GM23338 (cell line): ENCODE data around the gene TFAM. TPM values are rescaled to one million over a fixed set of nuclear protein-coding genes. Genes with fewer than 3 reads are reported as not detected.

ENCODE experiments used
- ATAC-seq: fragments of 200-7000 bp; cut with Tn5 transposase; 3 replicates; pipeline ENCODE4 v1.9.1; 2020
- DNase-seq: peaks from one replicate; pipeline ENCODE4 v3.0.0-alpha.2; 2015; ENCODE audit warnings: low spot score
- H2AFZ ChIP-seq: fragments of 200-600 bp; sonication (generic); 2 replicates; pipeline ENCODE4 v1.8.0; 2016; ENCODE audit warnings: antibody characterized with exemption, mild to moderate bottlenecking, moderate library complexity
- H3F3A ChIP-seq: fragments of 200-600 bp; sonication (generic); replicated peaks from 2 replicates; pipeline ENCODE4 v1.8.0; 2017; ENCODE audit warnings: antibody characterized with exemption, mixed run types, low read depth
- H3K27ac ChIP-seq: fragments of 200-600 bp; sonication (generic); 2 replicates; pipeline ENCODE4 v1.6.1; 2016; ENCODE audit warnings: low read depth
- H3K27me3 ChIP-seq: fragments of 200-600 bp; sonication (generic); 2 replicates; pipeline ENCODE4 v1.8.0; 2016; ENCODE audit warnings: mild to moderate bottlenecking, mixed run types, moderate library complexity; ENCODE audit not compliant: insufficient read depth
- H3K36me3 ChIP-seq: fragments of 200-600 bp; sonication (generic); 2 replicates; pipeline ENCODE4 v1.8.0; 2016; ENCODE audit warnings: mild to moderate bottlenecking; ENCODE audit not compliant: insufficient read depth
- H3K4me1 ChIP-seq: fragments of 200-600 bp; sonication (generic); 2 replicates; pipeline ENCODE4 v1.8.0; 2016; ENCODE audit warnings: mild to moderate bottlenecking, moderate library complexity; ENCODE audit not compliant: insufficient read depth
- H3K4me2 ChIP-seq: fragments of 200-600 bp; sonication (generic); 2 replicates; pipeline ENCODE4 v1.7.1; 2017; ENCODE audit warnings: mixed run types
- H3K4me3 ChIP-seq: fragments of 200-600 bp; sonication (generic); 2 replicates; pipeline ENCODE4 v1.6.1; 2016; ENCODE audit warnings: mixed run types
- H3K79me2 ChIP-seq: fragments of 200-600 bp; sonication (generic); replicated peaks from 2 replicates; pipeline ENCODE4 v1.8.0; 2017; ENCODE audit warnings: mild to moderate bottlenecking; ENCODE audit not compliant: insufficient read depth
- H3K9me2 ChIP-seq: fragments of 200-600 bp; sonication (generic); 2 replicates; pipeline ENCODE4 v1.8.0; 2017; ENCODE audit not compliant: insufficient read depth
- H4K20me1 ChIP-seq: fragments of 200-600 bp; sonication (generic); replicated peaks from 2 replicates; pipeline ENCODE4 v1.8.0; 2017; ENCODE audit warnings: mild to moderate bottlenecking; ENCODE audit not compliant: insufficient read depth
- H3K27ac Mint-ChIP-seq: 2 replicates; pipeline ENCODE4 v1.8.0; 2020; ENCODE audit warnings: inconsistent platforms, mild to moderate bottlenecking, moderate library complexity, mixed read lengths
- H3K27me3 Mint-ChIP-seq: 3 replicates; pipeline ENCODE4 v1.8.0; 2022; ENCODE audit warnings: low read depth, mild to moderate bottlenecking, moderate library complexity, mixed read lengths, inconsistent platforms; ENCODE audit not compliant: insufficient read depth, poor library complexity
- H3K36me3 Mint-ChIP-seq: 3 replicates; pipeline ENCODE4 v1.8.0; 2021; ENCODE audit warnings: low read depth, mild to moderate bottlenecking, inconsistent platforms, moderate library complexity, mixed read lengths
- H3K4me1 Mint-ChIP-seq: 3 replicates; pipeline ENCODE4 v1.8.0; 2020; ENCODE audit warnings: mild to moderate bottlenecking, inconsistent platforms, mixed read lengths
- H3K4me3 Mint-ChIP-seq: 3 replicates; pipeline ENCODE4 v1.8.0; 2021; ENCODE audit warnings: moderate library complexity, mild to moderate bottlenecking, inconsistent platforms, mixed read lengths
- H3K9me3 Mint-ChIP-seq: 3 replicates; pipeline ENCODE4 v1.8.0; 2020; ENCODE audit warnings: moderate library complexity, mild to moderate bottlenecking, inconsistent platforms, mixed read lengths
- EZH2 ChIP-seq: fragments of 200-600 bp; sonication (generic); IDR thresholded peaks from one replicate; pipeline ENCODE4 v1.8.0; 2017; ENCODE audit warnings: antibody characterized with exemption, mild to moderate bottlenecking, low read depth; ENCODE audit not compliant: unreplicated experiment
- EZH2phosphoT487 ChIP-seq: fragments of 200-600 bp; sonication (generic); IDR thresholded peaks from one replicate; pipeline ENCODE4 v1.8.1; 2018; ENCODE audit warnings: antibody characterized with exemption; ENCODE audit not compliant: unreplicated experiment
- JUNB ChIP-seq: IDR thresholded peaks from one replicate; pipeline ENCODE4 v1.6.1; 2016; ENCODE audit warnings: antibody characterized with exemption; ENCODE audit not compliant: unreplicated experiment
- STAT1 ChIP-seq: IDR thresholded peaks from one replicate; pipeline ENCODE4 v1.6.1; 2016; ENCODE audit warnings: antibody characterized with exemption; ENCODE audit not compliant: unreplicated experiment
- ZNF331 ChIP-seq: fragments of 250-450 bp; sonication (Bioruptor Pico); IDR thresholded peaks from 2 replicates; pipeline ENCODE4 v1.5.0; 2020; ENCODE audit warnings: low read depth, mild to moderate bottlenecking, moderate library complexity
- polyA plus RNA-seq: library from polyadenylated mRNA; unstranded; fragments of >200 nt; fragmentation: Nextera tagmentation; extraction: Ambion mirVana; gene quantifications from 2 replicates; pipeline ENCODE4 v1.2.1, GENCODE V29; 2016
- total RNA-seq: library from RNA; depleted of rRNA; stranded (reverse); fragments of >200 nt; shearing (Covaris generic); gene quantifications from 2 replicates; pipeline ENCODE4 v1.2.3, GENCODE V29; 2014
- TF ChIP-seq, protein P1 (sequence below): IDR thresholded peaks from 2 replicates; pipeline ENCODE4 v1.6.1; 2016; ENCODE audit warnings: antibody characterized with exemption
- TF ChIP-seq, protein P2 (sequence below), 2 experiments: fragments of 200-600 bp in 1 of 2; sonication (generic) in 1 of 2; conservative IDR thresholded peaks; 2 replicates each; pipeline versions ENCODE4 v1.5.1 to v1.6.1; 2016 to 2017; ENCODE audit warnings: antibody characterized with exemption in 2 of 2, low read depth in 2 of 2, mild to moderate bottlenecking in 2 of 2, moderate library complexity in 1 of 2
- TF ChIP-seq, protein P3 (sequence below): IDR thresholded peaks from one replicate; pipeline ENCODE4 v1.6.1; 2018; ENCODE audit warnings: antibody characterized with exemption; ENCODE audit not compliant: unreplicated experiment

TFAM gene
- total and polyA plus RNA-seq, 2 experiments from 2014 or later, result 54.2 to 156 TPM

DNA sequence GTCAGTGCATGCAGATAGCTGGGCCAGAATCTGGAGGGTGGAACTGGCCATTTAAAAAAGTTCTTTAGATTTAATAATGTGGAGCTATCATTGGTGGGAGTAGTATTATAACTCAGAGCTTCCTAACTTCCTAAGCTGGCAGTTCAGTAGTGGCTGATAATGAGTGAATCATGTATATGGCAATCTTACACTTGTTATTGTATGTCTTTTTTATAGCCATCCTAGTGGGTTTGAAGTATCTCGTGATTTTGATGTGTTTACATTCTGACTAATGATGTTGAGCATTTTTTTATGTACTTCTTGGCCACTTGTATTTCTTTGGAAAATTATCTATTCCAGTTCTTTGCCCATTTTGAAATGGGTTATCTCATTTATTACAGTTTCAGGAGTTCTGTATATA, 15.4 kb downstream of the TFAM start:
- TF ChIP-seq JUNB (no peak), ZNF331 (CRISPR knock-in tag) (no peak), EZH2 (no peak)
- TF ChIP-seq, protein P1, sequence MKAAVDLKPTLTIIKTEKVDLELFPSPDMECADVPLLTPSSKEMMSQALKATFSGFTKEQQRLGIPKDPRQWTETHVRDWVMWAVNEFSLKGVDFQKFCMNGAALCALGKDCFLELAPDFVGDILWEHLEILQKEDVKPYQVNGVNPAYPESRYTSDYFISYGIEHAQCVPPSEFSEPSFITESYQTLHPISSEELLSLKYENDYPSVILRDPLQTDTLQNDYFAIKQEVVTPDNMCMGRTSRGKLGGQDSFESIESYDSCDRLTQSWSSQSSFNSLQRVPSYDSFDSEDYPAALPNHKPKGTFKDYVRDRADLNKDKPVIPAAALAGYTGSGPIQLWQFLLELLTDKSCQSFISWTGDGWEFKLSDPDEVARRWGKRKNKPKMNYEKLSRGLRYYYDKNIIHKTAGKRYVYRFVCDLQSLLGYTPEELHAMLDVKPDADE, result no peak
- Histone ChIP-seq H4K20me1 (no peaks in the 10 kb centered on the region; the same call in 1 of the 2 replicates), H3K27ac (no peak overlapping the region), H3K4me1 (no peaks in the 10 kb centered on the region), H3K36me3 (peaks cover 10% of the 10 kb centered on the region; the same call in 1 of the 2 replicates), H2AFZ (no peak overlapping the region), H3K9me2 (no peaks in the 10 kb centered on the region), H3K79me2 (no peaks in the 10 kb centered on the region), H3K27me3 (no peaks in the 10 kb centered on the region), H3K4me3 (no peak overlapping the region), H3F3A (no peaks in the 10 kb centered on the region), H3K4me2 (no peak overlapping the region)
- Mint-ChIP-seq H3K4me1 (no peaks in the 10 kb centered on the region), H3K4me3 (no peak overlapping the region), H3K36me3 (peaks cover 20% of the 10 kb centered on the region; the same call in 2 of the 3 replicates), H3K27ac (no peak overlapping the region), H3K9me3 (no peaks in the 10 kb centered on the region), H3K27me3 (peaks cover 4% of the 10 kb centered on the region)
- no peak for DNase-seq
- no peak for ATAC-seq

DNA sequence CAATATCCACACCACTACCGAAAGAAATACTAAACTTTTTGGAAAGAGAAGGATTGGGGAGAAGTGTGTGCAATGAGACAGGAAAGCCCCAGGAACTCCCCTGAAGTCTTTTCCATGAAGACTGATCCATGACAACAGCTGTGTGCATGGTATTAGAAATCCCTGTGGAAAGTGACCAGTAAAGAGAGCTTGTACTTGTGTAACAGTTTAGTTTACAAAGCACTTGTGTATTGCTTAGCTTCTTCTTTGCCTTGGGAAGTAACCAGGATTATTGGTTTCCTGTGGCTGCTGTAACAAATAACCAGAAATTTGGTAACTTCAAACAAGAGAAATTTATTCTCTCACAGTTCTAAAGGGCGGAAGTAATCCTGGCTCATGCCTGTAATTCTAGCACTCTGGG, 18.8 kb downstream of the TFAM start:
- H3K4me3 ChIP-seq, result no peak overlapping the region
- H3K36me3 ChIP-seq, result no peaks in the 10 kb centered on the region
- no peaks in the 10 kb centered on the region for H3K9me3 Mint-ChIP-seq
- no peaks in the 10 kb centered on the region for H3F3A ChIP-seq
- H4K20me1 ChIP-seq, result no peaks in the 10 kb centered on the region; the same call in 1 of the 2 replicates
- H2AFZ ChIP-seq, result no peak overlapping the region
- H3K27ac Mint-ChIP-seq, result no peak overlapping the region
- H3K4me1 Mint-ChIP-seq, result no peaks in the 10 kb centered on the region
- ATAC-seq, result no peak
- no peaks in the 10 kb centered on the region for H3K4me1 ChIP-seq
- no peak overlapping the region for H3K27ac ChIP-seq
- peaks cover 1% of the 10 kb centered on the region for H3K27me3 Mint-ChIP-seq
- H3K4me3 Mint-ChIP-seq, result no peak overlapping the region
- DNase-seq, result no peak
- no peaks in the 10 kb centered on the region for H3K9me2 ChIP-seq
- H3K36me3 Mint-ChIP-seq, result no peaks in the 10 kb centered on the region
- H3K27me3 ChIP-seq, result no peaks in the 10 kb centered on the region
- H3K79me2 ChIP-seq, result no peaks in the 10 kb centered on the region
- H3K4me2 ChIP-seq, result no peak overlapping the region
- TF ChIP-seq, protein P1, result no peak
- TF ChIP-seq EZH2phosphoT487 (no peak), STAT1 (no peak), ZNF331 (CRISPR knock-in tag) (no peak), EZH2 (no peak)
- TF ChIP-seq, protein P2, sequence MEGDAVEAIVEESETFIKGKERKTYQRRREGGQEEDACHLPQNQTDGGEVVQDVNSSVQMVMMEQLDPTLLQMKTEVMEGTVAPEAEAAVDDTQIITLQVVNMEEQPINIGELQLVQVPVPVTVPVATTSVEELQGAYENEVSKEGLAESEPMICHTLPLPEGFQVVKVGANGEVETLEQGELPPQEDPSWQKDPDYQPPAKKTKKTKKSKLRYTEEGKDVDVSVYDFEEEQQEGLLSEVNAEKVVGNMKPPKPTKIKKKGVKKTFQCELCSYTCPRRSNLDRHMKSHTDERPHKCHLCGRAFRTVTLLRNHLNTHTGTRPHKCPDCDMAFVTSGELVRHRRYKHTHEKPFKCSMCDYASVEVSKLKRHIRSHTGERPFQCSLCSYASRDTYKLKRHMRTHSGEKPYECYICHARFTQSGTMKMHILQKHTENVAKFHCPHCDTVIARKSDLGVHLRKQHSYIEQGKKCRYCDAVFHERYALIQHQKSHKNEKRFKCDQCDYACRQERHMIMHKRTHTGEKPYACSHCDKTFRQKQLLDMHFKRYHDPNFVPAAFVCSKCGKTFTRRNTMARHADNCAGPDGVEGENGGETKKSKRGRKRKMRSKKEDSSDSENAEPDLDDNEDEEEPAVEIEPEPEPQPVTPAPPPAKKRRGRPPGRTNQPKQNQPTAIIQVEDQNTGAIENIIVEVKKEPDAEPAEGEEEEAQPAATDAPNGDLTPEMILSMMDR (conservative IDR thresholded peaks at IDR 0.05; ENCODE audit: low read depth in 2 of 2), result no peak
- TF ChIP-seq, protein P3, sequence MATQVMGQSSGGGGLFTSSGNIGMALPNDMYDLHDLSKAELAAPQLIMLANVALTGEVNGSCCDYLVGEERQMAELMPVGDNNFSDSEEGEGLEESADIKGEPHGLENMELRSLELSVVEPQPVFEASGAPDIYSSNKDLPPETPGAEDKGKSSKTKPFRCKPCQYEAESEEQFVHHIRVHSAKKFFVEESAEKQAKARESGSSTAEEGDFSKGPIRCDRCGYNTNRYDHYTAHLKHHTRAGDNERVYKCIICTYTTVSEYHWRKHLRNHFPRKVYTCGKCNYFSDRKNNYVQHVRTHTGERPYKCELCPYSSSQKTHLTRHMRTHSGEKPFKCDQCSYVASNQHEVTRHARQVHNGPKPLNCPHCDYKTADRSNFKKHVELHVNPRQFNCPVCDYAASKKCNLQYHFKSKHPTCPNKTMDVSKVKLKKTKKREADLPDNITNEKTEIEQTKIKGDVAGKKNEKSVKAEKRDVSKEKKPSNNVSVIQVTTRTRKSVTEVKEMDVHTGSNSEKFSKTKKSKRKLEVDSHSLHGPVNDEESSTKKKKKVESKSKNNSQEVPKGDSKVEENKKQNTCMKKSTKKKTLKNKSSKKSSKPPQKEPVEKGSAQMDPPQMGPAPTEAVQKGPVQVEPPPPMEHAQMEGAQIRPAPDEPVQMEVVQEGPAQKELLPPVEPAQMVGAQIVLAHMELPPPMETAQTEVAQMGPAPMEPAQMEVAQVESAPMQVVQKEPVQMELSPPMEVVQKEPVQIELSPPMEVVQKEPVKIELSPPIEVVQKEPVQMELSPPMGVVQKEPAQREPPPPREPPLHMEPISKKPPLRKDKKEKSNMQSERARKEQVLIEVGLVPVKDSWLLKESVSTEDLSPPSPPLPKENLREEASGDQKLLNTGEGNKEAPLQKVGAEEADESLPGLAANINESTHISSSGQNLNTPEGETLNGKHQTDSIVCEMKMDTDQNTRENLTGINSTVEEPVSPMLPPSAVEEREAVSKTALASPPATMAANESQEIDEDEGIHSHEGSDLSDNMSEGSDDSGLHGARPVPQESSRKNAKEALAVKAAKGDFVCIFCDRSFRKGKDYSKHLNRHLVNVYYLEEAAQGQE, result no peak
